Colonic mucosa (tissue), 4 donors: ENCODE results near the gene IL17B. TPM values are rescaled to one million over a fixed set of nuclear protein-coding genes. Genes with fewer than 3 reads are reported as not detected.

ENCODE experiments used
- DNase-seq: peaks from one replicate; pipeline ENCODE4 v3.0.0-alpha.2; 2020
- H3K27ac ChIP-seq: fragments of 200-600 bp; one replicate; pipeline ENCODE4 v1.8.0; 2021
- H3K27me3 ChIP-seq: fragments of 200-600 bp; one replicate; pipeline ENCODE4 v1.8.0; 2021
- H3K36me3 ChIP-seq: fragments of 200-600 bp; one replicate; pipeline ENCODE4 v1.8.0; 2021
- H3K4me1 ChIP-seq: fragments of 200-600 bp; one replicate; pipeline ENCODE4 v1.8.0; 2021; ENCODE audit warnings: mild to moderate bottlenecking
- H3K4me3 ChIP-seq: fragments of 200-600 bp; one replicate; pipeline ENCODE4 v1.8.0; 2021
- H3K9ac ChIP-seq, 2 donors: one replicate each; pipeline ENCODE4 v1.7.0; 2013; ENCODE audit warnings: control low read depth in 2 of 2, low read depth in 2 of 2, low read length in 2 of 2
- H3K9me3 ChIP-seq: fragments of 200-600 bp; one replicate; pipeline ENCODE4 v1.8.0; 2021
- intact Hi-C: fragments of 100-400 bp; cut with DNase I; formaldehyde crosslinking; loops from one replicate; pipeline ENCODE4 v1.14.1; 2022
- total RNA-seq, 2 donors: library from RNA; stranded (reverse); fragmentation: NEBNext Ultra II Directional in 1 of 2; extraction: Animal tissue kit (Norgen Biotek cat#: 25700) in 1 of 2; gene quantifications; one replicate each; pipeline ENCODE4 v1.2.1, GENCODE V29; 2021
- TF ChIP-seq, protein P1 (sequence below): fragments of 200-600 bp; IDR thresholded peaks from one replicate; pipeline ENCODE4 v1.8.0; 2022; ENCODE audit warnings: antibody characterized with exemption, mild to moderate bottlenecking
- donor health status: healthy.
- donor health status: DM: no; HTN: no; CAD: no.
- donor health status: DM: no; HTN: no; CAD: no.

The IL17B gene
- total RNA-seq, 2 donors from 2014 or later = 0.42 TPM; not detected in 1

DNA sequence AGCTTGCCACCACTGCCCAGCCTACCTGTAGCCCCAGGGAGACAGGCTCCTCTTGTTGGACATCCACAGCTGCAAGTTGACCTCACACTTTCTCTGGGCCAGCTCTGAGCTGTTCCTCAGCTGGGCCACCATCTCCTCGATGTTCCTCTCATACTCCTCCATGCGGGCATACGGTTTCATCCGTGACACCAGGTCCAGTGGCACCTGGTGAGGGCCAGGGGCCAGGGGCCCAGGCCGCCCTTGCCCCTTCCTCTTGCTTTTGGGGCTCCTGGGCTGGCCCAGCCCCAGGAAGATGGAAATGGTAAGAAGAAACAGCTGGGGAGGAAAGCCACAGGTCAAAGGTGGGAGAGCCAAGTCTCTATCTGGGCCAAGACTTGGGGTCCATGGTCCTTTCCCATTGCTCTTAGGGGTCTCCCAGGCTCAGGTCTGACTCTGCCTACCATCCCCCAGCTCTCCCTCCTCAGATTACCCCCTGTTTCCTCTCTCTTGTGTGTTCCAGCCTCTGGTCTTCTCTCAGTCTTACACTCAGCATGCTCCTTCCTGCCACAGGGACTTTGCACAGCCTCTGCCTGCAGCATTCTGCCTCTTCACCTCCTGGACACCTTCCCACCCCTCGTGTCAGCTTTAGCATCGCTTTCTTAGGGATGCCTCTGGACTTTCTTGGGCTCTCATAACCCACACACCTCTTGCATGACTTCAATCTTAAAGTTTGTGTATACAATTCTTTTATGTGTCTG is 2.2 kb downstream of the IL17B start:
- H3K36me3 ChIP-seq = no peaks in the 10 kb centered on the region
- TF ChIP-seq, protein P1, sequence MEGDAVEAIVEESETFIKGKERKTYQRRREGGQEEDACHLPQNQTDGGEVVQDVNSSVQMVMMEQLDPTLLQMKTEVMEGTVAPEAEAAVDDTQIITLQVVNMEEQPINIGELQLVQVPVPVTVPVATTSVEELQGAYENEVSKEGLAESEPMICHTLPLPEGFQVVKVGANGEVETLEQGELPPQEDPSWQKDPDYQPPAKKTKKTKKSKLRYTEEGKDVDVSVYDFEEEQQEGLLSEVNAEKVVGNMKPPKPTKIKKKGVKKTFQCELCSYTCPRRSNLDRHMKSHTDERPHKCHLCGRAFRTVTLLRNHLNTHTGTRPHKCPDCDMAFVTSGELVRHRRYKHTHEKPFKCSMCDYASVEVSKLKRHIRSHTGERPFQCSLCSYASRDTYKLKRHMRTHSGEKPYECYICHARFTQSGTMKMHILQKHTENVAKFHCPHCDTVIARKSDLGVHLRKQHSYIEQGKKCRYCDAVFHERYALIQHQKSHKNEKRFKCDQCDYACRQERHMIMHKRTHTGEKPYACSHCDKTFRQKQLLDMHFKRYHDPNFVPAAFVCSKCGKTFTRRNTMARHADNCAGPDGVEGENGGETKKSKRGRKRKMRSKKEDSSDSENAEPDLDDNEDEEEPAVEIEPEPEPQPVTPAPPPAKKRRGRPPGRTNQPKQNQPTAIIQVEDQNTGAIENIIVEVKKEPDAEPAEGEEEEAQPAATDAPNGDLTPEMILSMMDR = no peak
- no peaks in the 10 kb centered on the region for H3K9me3 ChIP-seq
- H3K9ac ChIP-seq = no peak overlapping the region
- no peak overlapping the region for H3K4me3 ChIP-seq
- intact Hi-C loops = no loop called here
- no peak overlapping the region for H3K27ac ChIP-seq
- DNase-seq = no peak
- H3K4me1 ChIP-seq = no peaks in the 10 kb centered on the region
- no peaks in the 10 kb centered on the region for H3K27me3 ChIP-seq

DNA sequence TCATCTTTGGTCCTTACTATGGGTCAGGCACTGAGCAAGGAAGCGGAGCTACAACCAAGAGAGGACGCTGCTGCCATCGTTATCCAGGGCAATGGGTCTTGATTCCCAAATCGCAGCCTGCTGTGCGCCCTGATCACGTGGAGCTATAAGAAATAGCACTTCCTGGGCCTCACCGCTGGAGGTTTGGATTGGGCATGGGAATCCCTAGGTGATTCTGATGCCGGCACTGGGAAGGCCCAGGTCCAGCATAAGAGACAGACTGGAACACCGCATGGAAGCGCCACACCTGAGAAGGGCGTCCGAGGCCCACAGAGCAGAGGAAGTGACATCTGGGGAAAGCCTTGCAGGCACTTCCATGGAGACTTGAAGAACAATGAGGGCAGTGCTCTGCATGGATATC is 3.0 kb downstream of the IL17B start:
- TF ChIP-seq, protein P1 = no peak
- H3K4me3 ChIP-seq = no peak overlapping the region
- intact Hi-C loops = no loop called here
- no peaks in the 10 kb centered on the region for H3K27me3 ChIP-seq
- DNase-seq = no peak
- no peaks in the 10 kb centered on the region for H3K36me3 ChIP-seq
- H3K4me1 ChIP-seq = no peaks in the 10 kb centered on the region
- no peaks in the 10 kb centered on the region for H3K9me3 ChIP-seq
- no peak overlapping the region for H3K27ac ChIP-seq
- no peak overlapping the region for H3K9ac ChIP-seq

DNA sequence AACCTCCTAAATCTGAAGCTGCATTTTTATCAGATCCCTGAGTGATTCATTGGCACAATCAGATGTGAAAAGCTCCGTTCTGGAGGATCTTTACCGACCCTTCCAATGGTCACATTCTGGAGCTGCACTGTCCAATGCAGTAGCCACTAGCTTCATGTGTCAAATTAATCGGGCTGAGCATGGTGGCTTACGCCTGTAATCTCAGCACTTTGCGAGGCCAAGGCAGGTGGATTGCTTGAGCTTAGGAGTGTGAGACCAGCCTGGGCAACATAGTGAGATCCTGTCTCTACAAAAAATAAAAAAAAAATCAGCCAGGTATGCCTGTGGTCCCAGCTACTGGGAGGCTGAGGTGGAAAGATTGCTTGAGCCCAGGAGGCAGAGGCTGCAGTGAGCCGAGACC is 3.7 kb downstream of the IL17B start:
- intact Hi-C loops = no loop called here
- no peaks in the 10 kb centered on the region for H3K36me3 ChIP-seq
- H3K9ac ChIP-seq = no peak overlapping the region
- no peaks in the 10 kb centered on the region for H3K27me3 ChIP-seq
- no peak overlapping the region for H3K4me3 ChIP-seq
- no peak for DNase-seq
- no peak overlapping the region for H3K27ac ChIP-seq
- TF ChIP-seq, protein P1 = no peak
- H3K9me3 ChIP-seq = no peaks in the 10 kb centered on the region
- no peaks in the 10 kb centered on the region for H3K4me1 ChIP-seq

DNA sequence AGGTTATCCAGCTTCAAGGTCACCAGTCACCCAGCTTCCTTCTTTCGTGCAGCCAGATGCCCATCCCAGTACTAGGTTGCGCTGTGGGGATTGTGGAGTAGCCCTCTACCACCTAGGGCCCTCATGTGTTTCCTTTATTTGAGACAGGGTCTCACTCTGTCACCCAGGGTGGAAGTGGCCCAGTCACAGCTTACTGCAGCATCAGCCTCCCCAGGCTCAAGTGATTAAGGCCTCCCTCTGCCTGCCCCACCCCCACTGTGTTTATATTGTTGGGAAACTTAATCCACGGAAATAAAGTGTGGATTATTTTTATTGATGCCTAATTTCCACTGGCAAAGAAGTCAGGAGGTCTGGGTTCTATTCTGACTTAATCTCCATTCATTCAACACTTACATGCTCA is 4.3 kb downstream of the IL17B start:
- Histone ChIP-seq H3K4me1 (no peaks in the 10 kb centered on the region), H3K27ac (no peak overlapping the region), H3K4me3 (no peak overlapping the region), H3K9ac (no peak overlapping the region), H3K36me3 (no peaks in the 10 kb centered on the region), H3K9me3 (no peaks in the 10 kb centered on the region), H3K27me3 (no peaks in the 10 kb centered on the region)
- DNase-seq = no peak
- TF ChIP-seq, protein P1 = no peak
- intact Hi-C loops = no loop called here

DNA sequence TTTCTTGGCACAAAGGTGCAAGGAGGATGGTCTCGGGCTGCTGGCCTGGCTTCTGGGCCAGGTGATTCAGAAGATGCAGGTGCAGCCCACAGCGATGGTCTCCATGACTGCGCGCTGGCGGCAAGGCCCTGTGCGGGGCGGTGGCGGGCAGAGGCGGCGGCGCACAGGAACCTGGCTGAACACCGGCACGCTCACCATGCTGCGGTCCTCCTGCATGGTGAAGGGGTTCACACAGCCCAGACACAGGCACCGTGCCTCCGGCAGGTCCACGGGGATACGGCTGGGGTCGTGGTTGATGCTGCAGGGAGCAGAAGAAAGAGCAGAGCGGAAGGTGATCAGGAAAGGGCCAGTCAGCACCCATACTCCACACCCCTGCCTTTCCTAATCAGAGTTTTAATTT is 4.8 kb downstream of the IL17B start:
- no peak overlapping the region for H3K27ac ChIP-seq
- DNase-seq = no peak
- no peaks in the 10 kb centered on the region for H3K27me3 ChIP-seq
- no peaks in the 10 kb centered on the region for H3K36me3 ChIP-seq
- intact Hi-C loops = no loop called here
- no peak overlapping the region for H3K4me3 ChIP-seq
- no peaks in the 10 kb centered on the region for H3K9me3 ChIP-seq
- no peak overlapping the region for H3K9ac ChIP-seq
- TF ChIP-seq, protein P1 = no peak
- no peaks in the 10 kb centered on the region for H3K4me1 ChIP-seq
